OCI-LY3 (cell line): ENCODE results near the gene CNIH3.
A peak's percentile ranks its signal among the peaks of the same experiment; 100 is the strongest.

ENCODE experiments used
- H2AFZ ChIP-seq: fragments of 200-600, 300-600 bp; shearing (Covaris generic); 2 replicates; pipeline ENCODE4 v1.6.0; 2014; ENCODE audit warnings: antibody characterized with exemption, low read depth, low read length
- H3K27ac ChIP-seq: fragments of 200-600, 300-600 bp; sonication (generic); 2 replicates; pipeline ENCODE4 v1.5.1; 2014; ENCODE audit warnings: mild to moderate bottlenecking, low read length, moderate library complexity, mixed read lengths
- H3K27me3 ChIP-seq: fragments of 200-600, 300-600 bp; sonication (generic); 2 replicates; pipeline ENCODE4 v1.6.1; 2014; ENCODE audit warnings: low read depth, low read length, mixed read lengths
- H3K36me3 ChIP-seq: fragments of 200-600, 300-600 bp; sonication (generic); replicated peaks from 2 replicates; pipeline ENCODE3; 2014; ENCODE audit warnings: low read depth, low read length, mixed read lengths
- H3K4me1 ChIP-seq: fragments of 300-600, 200-600 bp; sonication (generic); 2 replicates; pipeline ENCODE4 v1.6.1; 2014; ENCODE audit warnings: low read length, mixed read lengths
- H3K4me2 ChIP-seq: fragments of 200-600, 300-600 bp; sonication (generic); 2 replicates; pipeline ENCODE4 v1.6.1; 2014; ENCODE audit warnings: low read length, mixed read lengths
- H3K4me3 ChIP-seq: fragments of 300-600, 200-600 bp; sonication (generic); 2 replicates; pipeline ENCODE4 v1.5.1; 2014; ENCODE audit warnings: antibody characterized with exemption, mild to moderate bottlenecking, low read length, moderate library complexity
- H3K79me2 ChIP-seq: fragments of 300-600, 200-600 bp; shearing (Covaris generic); 2 replicates; pipeline ENCODE4 v1.6.1; 2014; ENCODE audit warnings: mild to moderate bottlenecking, low read length, mixed read lengths
- H3K9ac ChIP-seq: fragments of 300-600, 200-600 bp; shearing (Covaris generic); 2 replicates; pipeline ENCODE4 v1.6.0; 2014; ENCODE audit warnings: mild to moderate bottlenecking, low read length, moderate library complexity
- H3K9me3 ChIP-seq: fragments of 200-600, 300-600 bp; shearing (Covaris generic); 2 replicates; pipeline ENCODE4 v1.6.1; 2014; ENCODE audit warnings: low read length, mixed read lengths; ENCODE audit not compliant: insufficient read depth
- H4K20me1 ChIP-seq: fragments of 200-600, 300-600 bp; sonication (generic); 2 replicates; pipeline ENCODE4 v1.6.1; 2016; ENCODE audit warnings: low read length, mixed read lengths; ENCODE audit not compliant: insufficient read depth
- EZH2phosphoT487 ChIP-seq: fragments of 200-600 bp; shearing (Covaris generic); IDR thresholded peaks from 2 replicates; pipeline ENCODE4 v1.6.1; 2018; ENCODE audit warnings: antibody characterized with exemption, mixed run types, low read depth
- TF ChIP-seq, protein P1 (sequence below): fragments of 200-600, 300-600 bp; sonication (generic); IDR thresholded peaks from 2 replicates; pipeline ENCODE4 v1.5.1; 2014; ENCODE audit warnings: antibody characterized with exemption, low read length, low read depth

CNIH3 gene

DNA sequence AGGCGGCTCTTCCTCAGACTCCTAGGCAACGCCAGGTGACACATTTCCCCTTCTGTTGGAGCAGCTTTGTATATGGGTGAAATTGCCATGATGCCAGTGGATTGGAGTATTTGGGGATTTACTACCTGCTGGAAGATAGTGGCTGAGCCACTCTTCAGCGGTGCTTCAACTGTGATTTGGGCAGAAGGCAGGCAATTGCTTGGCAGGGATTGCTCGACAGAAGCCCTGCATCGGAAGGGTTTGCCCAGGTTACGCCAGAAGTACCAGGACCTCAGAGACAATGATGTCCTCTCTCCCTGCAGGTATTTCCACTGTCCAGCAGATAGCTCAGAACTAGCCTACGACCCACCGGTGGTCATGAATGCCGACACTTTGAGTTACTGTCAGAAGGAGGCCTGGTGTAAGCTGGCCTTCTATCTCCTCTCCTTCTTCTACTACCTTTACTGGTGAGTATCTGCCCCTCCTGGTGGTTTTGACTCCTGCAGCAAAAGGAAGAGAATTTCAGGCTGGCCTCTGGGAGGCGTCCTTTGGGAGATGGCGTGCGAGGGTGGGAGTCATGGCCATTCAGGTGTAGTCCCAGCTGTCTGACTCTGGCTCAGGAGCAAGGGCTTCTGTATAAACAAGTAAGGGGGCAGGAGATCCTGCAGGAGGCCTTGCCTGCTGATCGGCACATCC is 118.3 kb downstream of the CNIH3 start:
- H2AFZ ChIP-seq: no peak overlapping the region
- H3K4me1 ChIP-seq: peaks cover 63% of the 10 kb centered on the region
- peaks cover 14% of the 10 kb centered on the region; the same call in 1 of the 2 replicates for H3K27me3 ChIP-seq
- no peaks in the 10 kb centered on the region for H3K9me3 ChIP-seq
- H3K4me2 ChIP-seq: peak overlapping the region; percentile 71
- no peak overlapping the region for H3K4me3 ChIP-seq
- no peaks in the 10 kb centered on the region for H4K20me1 ChIP-seq
- TF ChIP-seq, protein P1, sequence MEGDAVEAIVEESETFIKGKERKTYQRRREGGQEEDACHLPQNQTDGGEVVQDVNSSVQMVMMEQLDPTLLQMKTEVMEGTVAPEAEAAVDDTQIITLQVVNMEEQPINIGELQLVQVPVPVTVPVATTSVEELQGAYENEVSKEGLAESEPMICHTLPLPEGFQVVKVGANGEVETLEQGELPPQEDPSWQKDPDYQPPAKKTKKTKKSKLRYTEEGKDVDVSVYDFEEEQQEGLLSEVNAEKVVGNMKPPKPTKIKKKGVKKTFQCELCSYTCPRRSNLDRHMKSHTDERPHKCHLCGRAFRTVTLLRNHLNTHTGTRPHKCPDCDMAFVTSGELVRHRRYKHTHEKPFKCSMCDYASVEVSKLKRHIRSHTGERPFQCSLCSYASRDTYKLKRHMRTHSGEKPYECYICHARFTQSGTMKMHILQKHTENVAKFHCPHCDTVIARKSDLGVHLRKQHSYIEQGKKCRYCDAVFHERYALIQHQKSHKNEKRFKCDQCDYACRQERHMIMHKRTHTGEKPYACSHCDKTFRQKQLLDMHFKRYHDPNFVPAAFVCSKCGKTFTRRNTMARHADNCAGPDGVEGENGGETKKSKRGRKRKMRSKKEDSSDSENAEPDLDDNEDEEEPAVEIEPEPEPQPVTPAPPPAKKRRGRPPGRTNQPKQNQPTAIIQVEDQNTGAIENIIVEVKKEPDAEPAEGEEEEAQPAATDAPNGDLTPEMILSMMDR: peak; percentile 27; the same call in 1 of the 2 replicates
- TF ChIP-seq EZH2phosphoT487: no peak
- H3K36me3 ChIP-seq: no peaks in the 10 kb centered on the region
- no peak overlapping the region for H3K27ac ChIP-seq
- H3K79me2 ChIP-seq: no peaks in the 10 kb centered on the region
- no peak overlapping the region for H3K9ac ChIP-seq

DNA sequence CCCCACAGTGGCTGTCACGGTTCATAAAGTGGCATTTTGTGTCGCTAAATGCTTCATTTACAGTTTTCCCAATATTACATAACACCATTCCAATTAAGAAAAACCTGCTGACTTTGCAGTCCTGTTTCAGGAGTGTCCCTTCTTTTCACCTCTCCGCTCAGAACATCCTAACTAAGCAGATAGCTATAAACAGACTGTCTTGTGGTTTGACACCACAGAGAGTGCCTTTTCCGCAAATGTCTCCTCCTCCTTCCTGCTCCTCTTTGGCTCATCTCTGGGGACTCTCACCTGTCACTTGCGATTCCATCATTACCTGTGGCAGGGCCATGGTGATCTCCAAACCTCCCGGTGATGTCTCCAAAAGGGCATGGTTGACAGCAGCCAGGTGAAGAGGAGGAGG is 119.0 kb downstream of the CNIH3 start:
- TF ChIP-seq EZH2phosphoT487: no peak
- TF ChIP-seq, protein P1: no peak
- Histone ChIP-seq H4K20me1 (no peaks in the 10 kb centered on the region), H3K9me3 (no peaks in the 10 kb centered on the region), H3K36me3 (no peaks in the 10 kb centered on the region), H2AFZ (no peak overlapping the region), H3K4me1 (peaks cover 71% of the 10 kb centered on the region), H3K4me3 (0 out of 2 replicates have a peak overlapping the region, but pooled peaks have one; percentile 12), H3K79me2 (no peaks in the 10 kb centered on the region), H3K4me2 (peak overlapping the region; percentile 53), H3K27ac (no peak overlapping the region), H3K9ac (no peak overlapping the region), H3K27me3 (peaks cover 14% of the 10 kb centered on the region; the same call in 1 of the 2 replicates)

DNA sequence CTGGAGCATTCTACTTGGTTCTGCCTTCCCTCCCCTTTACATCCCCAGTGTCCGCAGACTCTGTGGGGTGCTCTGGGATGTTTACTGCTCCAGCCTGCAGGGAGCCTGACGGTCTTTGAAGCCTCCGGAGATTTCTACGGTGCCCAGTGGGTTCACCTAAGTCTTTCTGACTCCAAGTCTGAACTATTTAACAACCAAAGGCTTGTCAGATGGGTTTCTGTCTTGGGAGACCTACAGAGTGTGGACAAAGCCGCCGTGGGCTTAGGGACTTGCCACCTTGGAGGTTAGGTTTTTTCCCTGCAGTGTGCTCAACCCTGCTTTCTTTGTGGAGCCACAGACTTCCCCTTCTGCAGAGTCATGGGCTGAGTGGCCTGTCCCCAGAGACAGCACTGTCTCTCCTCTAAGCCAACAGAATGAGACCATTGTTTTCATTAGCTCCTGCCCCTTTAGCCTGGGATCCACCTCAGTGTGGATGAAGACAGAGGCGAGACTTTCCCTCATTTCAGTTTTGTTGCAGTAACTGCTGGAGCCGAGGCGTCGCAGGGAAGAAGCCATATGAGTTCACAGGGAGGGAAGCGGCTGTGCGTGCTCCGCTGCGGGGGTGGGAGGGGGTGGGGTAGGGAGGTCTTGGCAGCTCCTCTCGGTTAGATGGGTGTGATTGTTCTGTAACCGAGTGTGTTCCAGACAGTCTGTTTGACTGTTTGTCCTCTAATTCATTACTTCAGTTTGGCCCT is 120.7 kb downstream of the CNIH3 start:
- H3K4me1 ChIP-seq: peaks cover 76% of the 10 kb centered on the region
- no peak for TF ChIP-seq EZH2phosphoT487
- TF ChIP-seq, protein P1: no peak
- peak overlapping the region; percentile 59 for H3K4me3 ChIP-seq
- no peaks in the 10 kb centered on the region for H3K9me3 ChIP-seq
- H3K27ac ChIP-seq: peak overlapping the region; percentile 31; the same call in 1 of the 2 replicates
- peak overlapping the region; percentile 15; the same call in 1 of the 2 replicates for H3K9ac ChIP-seq
- peak overlapping the region; percentile 68 for H3K4me2 ChIP-seq
- H3K79me2 ChIP-seq: no peaks in the 10 kb centered on the region
- H4K20me1 ChIP-seq: no peaks in the 10 kb centered on the region
- H2AFZ ChIP-seq: no peak overlapping the region; the same call in 1 of the 2 replicates
- H3K36me3 ChIP-seq: no peaks in the 10 kb centered on the region
- H3K27me3 ChIP-seq: peaks cover 14% of the 10 kb centered on the region; the same call in 1 of the 2 replicates

DNA sequence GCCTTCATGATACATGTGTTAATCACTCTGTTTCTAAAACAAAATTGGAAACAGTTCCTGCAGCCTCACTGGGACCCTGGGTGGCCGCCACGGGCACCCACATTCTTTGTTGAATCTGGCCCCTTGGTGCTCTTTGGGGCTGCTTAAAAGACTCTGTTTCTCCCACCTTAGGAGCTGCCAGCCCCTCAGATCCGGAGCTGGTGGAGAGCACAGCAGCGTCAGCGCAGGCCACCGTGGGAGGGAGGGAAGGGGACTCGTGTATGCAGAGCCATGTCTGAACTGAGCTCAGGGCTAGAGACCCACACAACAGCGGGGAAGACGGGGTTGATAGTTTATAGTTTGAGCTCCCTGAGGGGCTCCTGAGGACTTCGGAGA is 121.2 kb downstream of the CNIH3 start:
- peak overlapping the region; percentile 68 for H3K4me2 ChIP-seq
- H3K9ac ChIP-seq: no peak overlapping the region
- H2AFZ ChIP-seq: no peak overlapping the region

More for the DNA sequence above, 121.2 kb downstream of the CNIH3 start:
- H3K27me3 ChIP-seq: peaks cover 14% of the 10 kb centered on the region; the same call in 1 of the 2 replicates
- TF ChIP-seq, protein P1: no peak
- TF ChIP-seq EZH2phosphoT487: no peak
- H3K9me3 ChIP-seq: no peaks in the 10 kb centered on the region
- no peaks in the 10 kb centered on the region for H4K20me1 ChIP-seq
- peak overlapping the region; percentile 59 for H3K4me3 ChIP-seq
- no peak overlapping the region for H3K27ac ChIP-seq
- H3K36me3 ChIP-seq: no peaks in the 10 kb centered on the region
- H3K4me1 ChIP-seq: peaks cover 73% of the 10 kb centered on the region
- H3K79me2 ChIP-seq: no peaks in the 10 kb centered on the region
